ENCODE data around the gene BRME1.
"Not testable (repeated sequence)": the region's sequence is repeated elsewhere in the genome, so short reads cannot be mapped to it uniquely, and the experiment has no call there.

The BRME1 gene

DNA sequence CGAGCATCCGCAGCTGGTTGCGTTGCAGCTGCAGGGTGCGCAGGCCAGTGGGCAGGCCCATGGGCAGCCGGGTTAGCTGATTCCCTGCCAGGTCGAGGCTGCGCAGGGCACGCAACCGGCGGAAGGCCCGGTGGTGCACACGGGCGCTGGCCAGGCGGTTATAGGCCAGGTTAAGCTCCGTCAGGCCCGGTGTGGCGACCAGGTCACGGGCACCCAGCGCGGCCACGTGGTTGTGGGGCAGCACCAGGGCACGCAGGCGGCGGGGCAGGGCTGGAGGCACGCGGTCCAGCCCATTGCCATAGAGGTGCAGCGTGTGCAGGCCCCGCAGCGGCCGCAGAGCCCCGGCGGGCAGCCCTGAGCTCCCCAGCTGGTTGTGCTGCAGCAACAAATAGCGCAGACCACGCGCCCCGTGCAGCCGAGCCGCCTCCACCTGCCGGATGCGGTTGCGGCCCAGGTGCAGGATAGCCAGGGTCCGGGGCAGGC lies 27.0 kb upstream of the BRME1 start:
- DNase-seq (ENCODE audit: low spot score) = no peak
- Mint-ChIP-seq H3K4me3 (no peak overlapping the region), H3K36me3 (ENCODE audit: low read depth) (no peaks in the 10 kb centered on the region), H3K27me3 (ENCODE audit: low read depth) (peaks cover 4% of the 10 kb centered on the region), H3K4me1 (ENCODE audit: low read depth) (peaks cover 2% of the 10 kb centered on the region), H3K9me3 (no peaks in the 10 kb centered on the region), H3K27ac (no peak overlapping the region)

DNA sequence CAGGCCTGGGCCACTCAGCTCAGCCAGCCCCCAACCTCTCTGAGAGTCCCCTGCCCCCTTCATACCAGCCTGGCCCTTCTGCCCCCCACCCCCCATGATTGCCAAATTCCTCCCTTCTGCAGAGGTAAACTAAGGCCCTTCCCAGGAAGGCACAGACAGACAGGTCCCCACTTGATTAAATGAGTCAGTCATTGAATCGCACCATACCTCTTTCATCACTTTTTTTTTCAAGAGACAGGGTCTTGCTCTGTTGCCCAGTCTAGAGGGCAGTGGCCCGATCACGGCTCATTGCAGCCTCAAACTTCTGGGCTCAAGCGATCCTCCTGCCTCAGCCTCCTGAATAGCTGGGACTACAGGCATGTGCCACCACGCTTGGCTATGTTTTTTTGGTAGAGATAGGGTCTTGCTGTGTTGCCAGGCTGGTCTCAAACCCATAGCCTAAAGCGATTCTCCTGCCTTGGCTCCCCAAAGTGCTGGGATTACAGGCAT lies 26.3 kb upstream of the BRME1 start:
- Mint-ChIP-seq H3K27me3 (ENCODE audit: low read depth) (no peaks in the 10 kb centered on the region), H3K27ac (no peak overlapping the region), H3K4me3 (no peak overlapping the region), H3K4me1 (ENCODE audit: low read depth) (peaks cover 2% of the 10 kb centered on the region), H3K36me3 (ENCODE audit: low read depth) (no peaks in the 10 kb centered on the region), H3K9me3 (no peaks in the 10 kb centered on the region)
- no peak for DNase-seq (ENCODE audit: low spot score)

DNA sequence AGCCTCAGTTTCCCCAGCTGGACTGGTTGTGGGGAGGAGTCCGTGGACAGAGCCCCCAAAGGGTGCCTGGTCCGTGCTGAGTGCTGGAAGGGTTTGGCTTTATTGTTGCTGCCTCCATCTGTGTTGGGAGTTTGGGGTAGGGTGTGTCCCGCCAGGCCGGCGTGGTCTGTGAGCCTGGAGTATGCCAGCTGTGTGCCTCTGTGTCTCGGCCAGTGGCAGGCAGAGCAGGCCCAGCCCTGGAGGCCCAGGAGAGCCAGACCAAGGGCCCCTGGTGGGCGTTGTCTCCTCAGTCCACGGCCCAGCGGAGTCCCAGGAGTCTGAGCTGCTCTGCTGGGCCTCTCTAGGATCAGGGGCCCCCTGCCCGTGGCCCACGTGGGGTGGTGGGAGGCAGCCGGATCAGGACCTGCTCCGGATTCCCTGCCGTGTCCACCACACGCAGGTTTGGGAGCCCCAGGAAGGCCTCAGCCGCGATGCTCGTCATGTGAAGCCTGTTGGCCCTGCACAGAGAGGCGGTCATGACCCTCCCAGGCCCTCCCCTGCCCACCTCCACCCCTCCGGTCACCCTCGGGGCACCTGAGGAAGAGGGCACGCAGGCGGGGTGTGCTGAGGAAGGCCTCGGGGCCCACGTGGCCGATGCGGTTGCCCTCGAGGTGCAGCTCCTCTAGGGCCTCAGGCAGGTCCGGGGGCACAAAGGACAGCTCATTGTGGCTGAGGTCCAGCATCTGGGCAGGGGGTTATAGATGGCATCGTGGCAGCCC lies 25.7 kb upstream of the BRME1 start:
- H3K27ac Mint-ChIP-seq = no peak overlapping the region
- no peaks in the 10 kb centered on the region for H3K9me3 Mint-ChIP-seq
- no peak for DNase-seq (ENCODE audit: low spot score)
- peaks cover 2% of the 10 kb centered on the region for H3K4me1 Mint-ChIP-seq (ENCODE audit: low read depth)
- H3K36me3 Mint-ChIP-seq (ENCODE audit: low read depth) = no peaks in the 10 kb centered on the region
- no peaks in the 10 kb centered on the region for H3K27me3 Mint-ChIP-seq (ENCODE audit: low read depth)
- H3K4me3 Mint-ChIP-seq = no peak overlapping the region

DNA sequence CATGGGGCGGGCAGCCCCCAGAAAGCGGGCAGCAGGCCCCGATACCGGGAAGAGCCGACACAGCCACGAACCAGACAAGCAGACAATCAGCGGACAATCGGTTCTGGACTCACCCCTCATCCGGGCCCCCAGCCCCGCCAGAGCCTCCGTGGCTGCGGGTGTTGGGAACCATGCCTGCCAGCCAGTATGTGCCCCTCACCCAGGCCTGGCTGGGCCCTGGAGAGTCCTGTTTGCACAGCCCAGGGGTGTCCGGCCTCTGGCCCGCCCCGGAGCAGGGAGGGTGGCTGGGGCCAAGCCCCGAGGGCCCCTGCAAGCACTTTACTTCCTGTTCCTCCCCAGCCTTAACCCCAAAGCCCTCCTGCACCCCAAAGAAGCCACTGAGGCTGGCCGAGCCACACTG lies 24.5 kb upstream of the BRME1 start:
- Mint-ChIP-seq H3K9me3 (no peaks in the 10 kb centered on the region), H3K27me3 (ENCODE audit: low read depth) (no peaks in the 10 kb centered on the region), H3K36me3 (ENCODE audit: low read depth) (peaks cover 3% of the 10 kb centered on the region), H3K27ac (no peak overlapping the region), H3K4me3 (no peak overlapping the region), H3K4me1 (ENCODE audit: low read depth) (peaks cover 2% of the 10 kb centered on the region)
- no peak for DNase-seq (ENCODE audit: low spot score)

DNA sequence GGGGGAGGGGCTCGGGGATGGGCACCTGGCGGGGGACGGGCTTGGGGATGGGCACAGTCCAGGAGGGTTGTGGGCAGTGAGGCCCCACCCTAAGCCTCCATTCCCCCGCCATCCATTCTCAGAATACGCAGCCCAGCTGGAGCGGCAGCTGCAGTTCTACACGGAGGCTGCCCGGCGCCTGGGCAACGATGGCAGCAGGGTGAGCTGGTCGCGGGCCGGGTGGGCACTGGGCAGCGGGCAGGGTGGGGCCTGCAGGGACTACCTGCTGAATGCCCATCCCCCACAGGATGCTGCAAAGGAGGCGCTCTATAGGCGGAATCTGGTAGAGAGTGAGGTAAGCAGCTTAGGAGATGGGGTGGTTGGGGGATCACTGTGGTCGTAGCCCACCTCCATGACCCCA lies 24.0 kb upstream of the BRME1 start:
- H3K9me3 Mint-ChIP-seq = no peaks in the 10 kb centered on the region
- DNase-seq (ENCODE audit: low spot score) = no peak
- H3K27me3 Mint-ChIP-seq (ENCODE audit: low read depth) = no peaks in the 10 kb centered on the region
- no peak overlapping the region for H3K4me3 Mint-ChIP-seq
- peaks cover 2% of the 10 kb centered on the region for H3K4me1 Mint-ChIP-seq (ENCODE audit: low read depth)
- peaks cover 4% of the 10 kb centered on the region for H3K36me3 Mint-ChIP-seq (ENCODE audit: low read depth)
- H3K27ac Mint-ChIP-seq = no peak overlapping the region

DNA sequence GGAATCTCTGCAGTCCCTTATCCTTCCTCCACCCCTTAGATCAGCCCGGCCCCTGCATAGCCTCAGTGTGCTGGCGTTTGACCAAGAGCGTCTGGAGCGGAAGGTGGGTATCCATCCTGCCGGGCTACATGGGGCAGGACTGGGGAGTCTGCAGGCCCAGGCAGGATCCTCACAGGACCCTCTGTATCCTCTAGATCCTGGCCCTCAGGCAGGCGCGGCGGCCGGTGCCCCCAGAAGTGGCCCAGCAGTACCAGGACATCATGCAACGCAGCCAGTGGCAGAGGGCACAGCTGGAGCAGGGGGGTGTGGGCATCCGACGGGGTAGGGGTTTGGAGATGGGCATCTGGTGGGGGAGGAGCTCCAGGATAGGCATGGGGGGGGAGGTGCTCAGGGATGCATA lies 23.4 kb upstream of the BRME1 start:
- Mint-ChIP-seq H3K36me3 (ENCODE audit: low read depth) (peaks cover 8% of the 10 kb centered on the region), H3K27me3 (ENCODE audit: low read depth) (no peaks in the 10 kb centered on the region), H3K9me3 (no peaks in the 10 kb centered on the region), H3K4me1 (ENCODE audit: low read depth) (peaks cover under 1% of the 10 kb centered on the region), H3K4me3 (no peak overlapping the region), H3K27ac (no peak overlapping the region)
- no peak for DNase-seq (ENCODE audit: low spot score)

DNA sequence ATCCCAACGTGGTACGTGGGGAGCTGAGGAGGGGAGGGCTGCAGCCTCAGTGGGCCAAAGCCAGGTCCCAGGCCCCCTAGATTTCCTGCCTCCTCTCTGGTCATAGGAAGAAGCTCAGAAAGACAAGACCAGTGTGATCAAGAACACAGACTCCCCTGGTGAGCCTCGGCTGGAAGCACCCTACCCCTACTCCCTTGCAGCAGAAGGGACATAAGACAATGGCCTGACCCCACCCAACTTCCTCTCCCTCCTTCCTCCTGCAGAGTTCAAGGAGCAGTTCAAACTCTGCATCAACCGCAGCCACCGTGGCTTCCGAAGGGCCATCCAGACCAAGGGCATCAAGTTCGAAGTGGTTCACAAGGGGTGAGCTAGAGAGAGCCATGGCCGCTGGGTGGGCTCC lies 20.8 kb upstream of the BRME1 start:
- Mint-ChIP-seq H3K36me3 (ENCODE audit: low read depth) (peaks cover 20% of the 10 kb centered on the region), H3K27ac (no peak overlapping the region), H3K4me1 (ENCODE audit: low read depth) (no peaks in the 10 kb centered on the region), H3K4me3 (no peak overlapping the region), H3K9me3 (no peaks in the 10 kb centered on the region), H3K27me3 (ENCODE audit: low read depth) (no peaks in the 10 kb centered on the region)
- no peak for DNase-seq (ENCODE audit: low spot score)

DNA sequence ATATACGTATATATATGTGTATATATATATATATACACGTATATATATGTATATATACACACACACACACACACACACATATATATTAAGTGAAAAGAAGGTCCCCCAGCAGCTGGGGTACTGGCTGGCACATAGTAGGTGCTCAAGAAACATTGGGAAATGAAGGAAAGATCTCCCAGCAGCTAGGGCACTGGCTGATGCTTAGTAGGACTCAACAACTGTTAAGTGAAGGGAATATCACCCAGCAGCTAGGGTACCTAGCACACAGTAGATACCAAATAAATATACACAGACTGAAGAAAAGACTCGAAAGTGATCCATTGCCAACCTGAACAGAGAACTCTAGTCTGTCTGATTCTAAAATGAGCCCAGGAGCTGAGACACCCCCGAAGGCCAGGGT lies 20.1 kb upstream of the BRME1 start:
- Mint-ChIP-seq H3K27ac (no peak overlapping the region), H3K36me3 (ENCODE audit: low read depth) (peaks cover 27% of the 10 kb centered on the region), H3K4me1 (ENCODE audit: low read depth) (no peaks in the 10 kb centered on the region), H3K9me3 (peaks cover 3% of the 10 kb centered on the region), H3K4me3 (no peak overlapping the region), H3K27me3 (ENCODE audit: low read depth) (no peaks in the 10 kb centered on the region)
- no peak for DNase-seq (ENCODE audit: low spot score)

DNA sequence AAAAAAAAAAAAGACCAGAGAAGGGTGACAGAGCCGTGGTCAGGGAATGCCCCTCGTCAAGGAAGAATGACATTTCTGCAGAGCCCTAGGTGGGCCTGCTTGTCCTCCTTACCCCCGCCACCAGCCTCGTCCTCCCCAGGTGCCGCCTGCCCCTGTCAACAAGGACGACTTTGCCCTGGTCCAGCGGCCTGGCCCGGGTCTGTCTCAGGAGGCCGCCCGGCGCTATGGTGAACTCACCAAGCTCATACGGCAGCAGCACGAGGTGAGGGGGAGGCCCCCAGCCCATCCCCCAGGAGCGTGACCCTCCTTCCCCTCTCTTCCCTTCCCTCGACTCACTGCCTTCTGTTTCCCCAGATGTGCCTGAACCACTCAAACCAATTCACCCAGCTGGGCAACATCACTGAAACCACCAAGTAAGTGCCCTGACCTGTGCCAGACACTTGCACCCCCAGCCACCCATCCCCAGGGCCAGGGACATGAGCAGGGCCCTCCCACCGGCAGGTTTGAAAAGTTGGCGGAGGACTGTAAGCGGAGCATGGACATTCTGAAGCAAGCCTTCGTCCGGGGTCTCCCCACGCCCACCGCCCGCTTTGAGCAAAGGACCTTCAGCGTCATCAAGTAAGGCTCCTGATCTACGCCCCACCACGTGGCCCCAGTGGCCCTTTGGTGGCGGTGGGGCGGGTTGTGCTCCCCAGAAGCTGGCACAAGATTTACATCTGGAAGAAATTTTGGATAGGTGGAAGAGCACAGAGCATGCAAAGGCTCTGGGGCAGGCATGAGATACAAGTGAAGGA lies 17.5 kb upstream of the BRME1 start:
- Mint-ChIP-seq H3K36me3 (ENCODE audit: low read depth) (peaks cover 41% of the 10 kb centered on the region), H3K4me1 (ENCODE audit: low read depth) (no peaks in the 10 kb centered on the region), H3K9me3 (peaks cover 6% of the 10 kb centered on the region), H3K27ac (no peak overlapping the region), H3K4me3 (no peak overlapping the region), H3K27me3 (ENCODE audit: low read depth) (no peaks in the 10 kb centered on the region)
- no peak for DNase-seq (ENCODE audit: low spot score)

DNA sequence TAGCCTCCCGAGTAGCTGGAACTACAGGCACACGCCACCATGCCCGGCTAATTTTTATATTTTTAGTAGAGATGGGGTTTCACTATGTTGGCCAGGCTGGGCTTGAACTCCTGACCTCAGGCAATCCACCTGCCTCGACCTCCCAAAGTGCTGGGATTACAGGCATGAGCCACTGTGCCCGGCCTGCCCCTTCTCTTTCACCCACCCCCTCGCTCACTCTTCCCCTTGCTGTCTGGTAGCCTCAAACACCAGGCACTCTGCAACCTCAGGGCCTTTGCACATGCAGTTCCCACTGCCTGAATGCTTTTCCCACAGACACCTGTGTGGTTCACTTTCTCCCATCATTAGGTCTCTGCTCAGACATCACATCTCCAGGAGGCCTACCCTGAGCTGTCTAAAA lies 16.2 kb upstream of the BRME1 start:
- H3K9me3 Mint-ChIP-seq; H3K27me3 Mint-ChIP-seq (ENCODE audit: low read depth); H3K4me1 Mint-ChIP-seq (ENCODE audit: low read depth); H3K27ac Mint-ChIP-seq; H3K4me3 Mint-ChIP-seq; DNase-seq (ENCODE audit: low spot score): not testable (repeated sequence)
- H3K36me3 Mint-ChIP-seq (ENCODE audit: low read depth) = peaks cover 43% of the 10 kb centered on the region

DNA sequence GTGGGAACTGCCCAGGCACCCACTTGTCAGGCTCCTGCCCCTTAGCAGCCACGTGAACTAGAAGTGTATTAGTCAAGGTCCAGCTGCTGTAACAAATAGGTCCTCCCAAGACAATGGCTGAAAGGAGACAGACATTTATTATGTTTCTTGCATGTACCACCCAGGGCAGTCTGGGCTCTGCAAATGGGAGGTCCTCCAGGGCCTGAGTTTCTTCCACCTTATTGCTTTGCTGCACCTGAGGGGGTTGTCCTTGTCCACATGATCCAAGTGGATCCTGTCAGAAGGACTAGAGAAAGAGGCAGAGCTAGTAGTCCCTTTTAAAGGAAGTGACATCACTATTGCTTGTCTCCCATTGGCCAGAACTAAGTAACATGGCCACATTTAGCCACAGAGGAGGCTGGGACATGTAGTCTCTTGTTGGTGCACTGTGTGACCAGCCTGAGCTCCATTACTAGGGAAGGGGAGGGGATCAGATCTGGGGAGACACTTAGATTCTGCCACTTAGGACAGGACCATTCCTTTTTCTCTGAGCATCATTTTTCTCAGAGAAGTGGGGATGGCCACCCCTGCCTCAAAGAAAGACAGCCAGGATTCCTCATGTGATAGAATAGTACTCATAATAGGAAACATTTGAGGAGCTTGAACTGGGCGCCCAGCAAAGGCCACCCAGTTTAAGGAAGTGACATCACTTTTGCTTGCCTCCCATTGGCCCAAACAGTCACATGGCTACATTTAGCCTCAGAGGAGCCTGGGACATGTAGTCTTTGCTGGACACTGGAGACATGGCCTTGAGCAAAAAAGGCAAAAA lies 15.2 kb upstream of the BRME1 start:
- Mint-ChIP-seq H3K27me3 (ENCODE audit: low read depth) (no peaks in the 10 kb centered on the region), H3K9me3 (peaks cover 6% of the 10 kb centered on the region), H3K27ac (peak overlapping the region; percentile 65), H3K4me1 (ENCODE audit: low read depth) (no peaks in the 10 kb centered on the region), H3K4me3 (no peak overlapping the region), H3K36me3 (ENCODE audit: low read depth) (peaks cover 43% of the 10 kb centered on the region)
- peak; percentile 30 for DNase-seq (ENCODE audit: low spot score)

DNA sequence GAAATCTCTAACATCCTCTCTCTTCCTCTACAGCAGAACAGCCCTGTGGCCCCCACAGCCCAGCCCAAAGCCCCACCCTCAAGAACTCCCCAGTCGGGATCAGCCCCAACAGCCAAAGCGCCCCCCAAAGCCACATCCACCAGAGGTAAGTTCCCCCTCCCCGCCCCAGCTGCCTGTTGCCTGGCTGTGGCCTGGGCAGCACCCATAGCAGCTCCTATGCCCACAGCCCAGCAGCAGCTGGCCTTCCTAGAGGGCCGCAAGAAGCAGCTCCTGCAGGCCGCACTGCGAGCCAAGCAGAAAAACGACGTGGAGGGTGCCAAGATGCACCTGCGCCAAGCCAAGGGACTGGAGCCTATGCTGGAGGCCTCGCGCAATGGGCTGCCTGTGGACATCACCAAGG lies 14.6 kb upstream of the BRME1 start:
- Mint-ChIP-seq H3K27me3 (ENCODE audit: low read depth) (no peaks in the 10 kb centered on the region), H3K36me3 (ENCODE audit: low read depth) (peaks cover 42% of the 10 kb centered on the region), H3K4me1 (ENCODE audit: low read depth) (no peaks in the 10 kb centered on the region), H3K4me3 (no peak overlapping the region), H3K27ac (no peak overlapping the region), H3K9me3 (peaks cover 6% of the 10 kb centered on the region)
- DNase-seq (ENCODE audit: low spot score) = no peak

DNA sequence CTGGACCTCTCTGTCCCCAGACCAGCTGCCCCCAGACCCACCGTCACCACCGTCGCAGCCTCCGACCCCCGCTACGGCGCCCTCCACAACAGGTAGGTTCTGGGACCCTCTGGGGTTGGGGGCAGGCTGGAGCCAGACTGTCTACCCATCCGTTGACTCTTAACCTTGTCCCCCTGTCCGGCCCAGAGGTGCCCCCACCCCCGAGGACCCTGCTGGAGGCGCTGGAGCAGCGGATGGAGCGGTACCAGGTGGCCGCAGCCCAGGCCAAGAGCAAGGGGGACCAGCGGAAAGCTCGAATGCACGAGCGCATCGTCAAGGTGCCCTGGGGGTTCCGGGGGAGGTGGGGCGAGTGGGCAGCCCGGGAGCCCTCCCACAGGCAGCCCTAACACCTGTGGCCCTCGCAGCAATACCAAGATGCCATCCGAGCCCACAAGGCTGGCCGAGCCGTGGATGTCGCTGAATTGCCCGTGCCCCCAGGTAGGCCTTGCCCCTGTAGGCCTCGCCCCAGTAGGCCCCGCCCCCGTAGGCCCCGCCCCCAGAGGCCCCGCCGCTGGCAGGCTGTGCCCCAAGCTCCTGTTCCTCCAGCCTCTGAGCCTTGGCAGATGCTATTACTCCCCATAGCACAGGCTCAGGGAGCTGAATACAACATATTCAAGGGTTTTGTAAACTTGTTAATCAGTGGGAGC lies 13.0 kb upstream of the BRME1 start:
- H3K27ac Mint-ChIP-seq = no peak overlapping the region
- no peaks in the 10 kb centered on the region for H3K27me3 Mint-ChIP-seq (ENCODE audit: low read depth)
- no peak overlapping the region for H3K4me3 Mint-ChIP-seq
- DNase-seq (ENCODE audit: low spot score) = no peak
- no peaks in the 10 kb centered on the region for H3K4me1 Mint-ChIP-seq (ENCODE audit: low read depth)
- H3K36me3 Mint-ChIP-seq (ENCODE audit: low read depth) = peaks cover 41% of the 10 kb centered on the region
- H3K9me3 Mint-ChIP-seq = peaks cover 6% of the 10 kb centered on the region

Measured in T-helper 2 cell treated with Interferon-gamma antibody and Interleukin-4, amounts not matched to agents 5 μg/mL and 100 μg/mL, for 36 hours (primary cell).